ENCODE data around the gene CACNA2D2. TPM values are rescaled to one million over a fixed set of nuclear protein-coding genes. Genes with fewer than 3 reads are reported as not detected.

Gene CACNA2D2
- total RNA-seq, 1 experiment from 2014 or later: 0.33 TPM

GRCh38 chr3:50347187-50347813, 156.1 kb downstream of the CACNA2D2 start:
- DNase-seq (ENCODE audit: low spot score): peak; percentile 74

GRCh38 chr3:50345586-50346234, 157.7 kb downstream of the CACNA2D2 start, which contains the start of gene ZMYND10:
Gene ZMYND10, minus strand, starts transcription at chr3:50345732. Its CDS starts 153 bp downstream, at chr3:50345579.
- DNase-seq (ENCODE audit: low spot score): peak; percentile 37

GRCh38 chr3:50345008-50345407, 158.4 kb downstream of the CACNA2D2 start:
- DNase-seq (ENCODE audit: low spot score): no peak

GRCh38 chr3:50342813-50343633, 160.4 kb downstream of the CACNA2D2 start:
- no peak for DNase-seq (ENCODE audit: low spot score)

GRCh38 chr3:50341996-50342650, 161.3 kb downstream of the CACNA2D2 start:
- no peak for DNase-seq (ENCODE audit: low spot score)

GRCh38 chr3:50341537-50341936, 161.9 kb downstream of the CACNA2D2 start:
- DNase-seq (ENCODE audit: low spot score): no peak

- peak; percentile 43 for DNase-seq (ENCODE audit: low spot score)
Observed at GRCh38 chr3:50340448-50341329, 162.7 kb downstream of the CACNA2D2 start, which contains the start of gene RASSF1. Gene RASSF1, minus strand, starts transcription at chr3:50340836. Its CDS starts 31 bp downstream, at chr3:50340805.

- no peak for DNase-seq (ENCODE audit: low spot score)
Observed at GRCh38 chr3:50340147-50340447, 163.3 kb downstream of the CACNA2D2 start.

- no peak for DNase-seq (ENCODE audit: low spot score)
Observed at GRCh38 chr3:50339485-50340146, 163.8 kb downstream of the CACNA2D2 start.

GRCh38 chr3:50338965-50339364, 164.5 kb downstream of the CACNA2D2 start:
- no peak for DNase-seq (ENCODE audit: low spot score)

- DNase-seq (ENCODE audit: low spot score): peak; percentile 90
Observed at GRCh38 chr3:50337175-50337861, 166.1 kb downstream of the CACNA2D2 start.

- peak; percentile 42 for DNase-seq (ENCODE audit: low spot score)
Observed at GRCh38 chr3:50336452-50337174, 166.8 kb downstream of the CACNA2D2 start.

GRCh38 chr3:50334339-50335075, 168.9 kb downstream of the CACNA2D2 start:
- DNase-seq (ENCODE audit: low spot score): no peak

GRCh38 chr3:50333744-50334328, 169.6 kb downstream of the CACNA2D2 start:
- no peak for DNase-seq (ENCODE audit: low spot score)

- no peak for DNase-seq (ENCODE audit: low spot score)
Observed at GRCh38 chr3:50331364-50331907, 172.0 kb downstream of the CACNA2D2 start.

- DNase-seq (ENCODE audit: low spot score): no peak
Observed at GRCh38 chr3:50330330-50330729, 173.1 kb downstream of the CACNA2D2 start.

GRCh38 chr3:50327943-50328691, 175.3 kb downstream of the CACNA2D2 start, which contains the start of gene TUSC2:
Gene TUSC2, minus strand, starts transcription at chr3:50328223. Its CDS starts 124 bp downstream, at chr3:50328099.
- DNase-seq (ENCODE audit: low spot score): peak; percentile 92
